GM23338 (cell line): ENCODE measurements around the gene LLPH. TPM values are rescaled to one million over a fixed set of nuclear protein-coding genes. Genes with fewer than 3 reads are reported as not detected.

Source experiments
- ATAC-seq: fragments of 200-7000 bp; cut with Tn5 transposase; 3 replicates; pipeline ENCODE4 v1.9.1; 2020
- DNase-seq: peaks from one replicate; pipeline ENCODE4 v3.0.0-alpha.2; 2015; ENCODE audit warnings: low spot score
- H2AFZ ChIP-seq: fragments of 200-600 bp; sonication (generic); 2 replicates; pipeline ENCODE4 v1.8.0; 2016; ENCODE audit warnings: antibody characterized with exemption, mild to moderate bottlenecking, moderate library complexity
- H3F3A ChIP-seq: fragments of 200-600 bp; sonication (generic); replicated peaks from 2 replicates; pipeline ENCODE4 v1.8.0; 2017; ENCODE audit warnings: antibody characterized with exemption, mixed run types, low read depth
- H3K27ac ChIP-seq: fragments of 200-600 bp; sonication (generic); 2 replicates; pipeline ENCODE4 v1.6.1; 2016; ENCODE audit warnings: low read depth
- H3K27me3 ChIP-seq: fragments of 200-600 bp; sonication (generic); 2 replicates; pipeline ENCODE4 v1.8.0; 2016; ENCODE audit warnings: mild to moderate bottlenecking, mixed run types, moderate library complexity; ENCODE audit not compliant: insufficient read depth
- H3K36me3 ChIP-seq: fragments of 200-600 bp; sonication (generic); 2 replicates; pipeline ENCODE4 v1.8.0; 2016; ENCODE audit warnings: mild to moderate bottlenecking; ENCODE audit not compliant: insufficient read depth
- H3K4me1 ChIP-seq: fragments of 200-600 bp; sonication (generic); 2 replicates; pipeline ENCODE4 v1.8.0; 2016; ENCODE audit warnings: mild to moderate bottlenecking, moderate library complexity; ENCODE audit not compliant: insufficient read depth
- H3K4me2 ChIP-seq: fragments of 200-600 bp; sonication (generic); 2 replicates; pipeline ENCODE4 v1.7.1; 2017; ENCODE audit warnings: mixed run types
- H3K4me3 ChIP-seq: fragments of 200-600 bp; sonication (generic); 2 replicates; pipeline ENCODE4 v1.6.1; 2016; ENCODE audit warnings: mixed run types
- H3K79me2 ChIP-seq: fragments of 200-600 bp; sonication (generic); replicated peaks from 2 replicates; pipeline ENCODE4 v1.8.0; 2017; ENCODE audit warnings: mild to moderate bottlenecking; ENCODE audit not compliant: insufficient read depth
- H3K9me2 ChIP-seq: fragments of 200-600 bp; sonication (generic); 2 replicates; pipeline ENCODE4 v1.8.0; 2017; ENCODE audit not compliant: insufficient read depth
- H4K20me1 ChIP-seq: fragments of 200-600 bp; sonication (generic); replicated peaks from 2 replicates; pipeline ENCODE4 v1.8.0; 2017; ENCODE audit warnings: mild to moderate bottlenecking; ENCODE audit not compliant: insufficient read depth
- H3K27ac Mint-ChIP-seq: 2 replicates; pipeline ENCODE4 v1.8.0; 2020; ENCODE audit warnings: inconsistent platforms, mild to moderate bottlenecking, moderate library complexity, mixed read lengths
- H3K27me3 Mint-ChIP-seq: 3 replicates; pipeline ENCODE4 v1.8.0; 2022; ENCODE audit warnings: low read depth, mild to moderate bottlenecking, moderate library complexity, mixed read lengths, inconsistent platforms; ENCODE audit not compliant: insufficient read depth, poor library complexity
- H3K36me3 Mint-ChIP-seq: 3 replicates; pipeline ENCODE4 v1.8.0; 2021; ENCODE audit warnings: low read depth, mild to moderate bottlenecking, inconsistent platforms, moderate library complexity, mixed read lengths
- H3K4me1 Mint-ChIP-seq: 3 replicates; pipeline ENCODE4 v1.8.0; 2020; ENCODE audit warnings: mild to moderate bottlenecking, inconsistent platforms, mixed read lengths
- H3K4me3 Mint-ChIP-seq: 3 replicates; pipeline ENCODE4 v1.8.0; 2021; ENCODE audit warnings: moderate library complexity, mild to moderate bottlenecking, inconsistent platforms, mixed read lengths
- H3K9me3 Mint-ChIP-seq: 3 replicates; pipeline ENCODE4 v1.8.0; 2020; ENCODE audit warnings: moderate library complexity, mild to moderate bottlenecking, inconsistent platforms, mixed read lengths
- CREB1 ChIP-seq: fragments of 250-450 bp; sonication (Bioruptor Pico); IDR thresholded peaks from 2 replicates; pipeline ENCODE4 v1.5.0; 2020; ENCODE audit warnings: low read depth, mild to moderate bottlenecking, moderate library complexity
- EZH2 ChIP-seq: fragments of 200-600 bp; sonication (generic); IDR thresholded peaks from one replicate; pipeline ENCODE4 v1.8.0; 2017; ENCODE audit warnings: antibody characterized with exemption, mild to moderate bottlenecking, low read depth; ENCODE audit not compliant: unreplicated experiment
- EZH2phosphoT487 ChIP-seq: fragments of 200-600 bp; sonication (generic); IDR thresholded peaks from one replicate; pipeline ENCODE4 v1.8.1; 2018; ENCODE audit warnings: antibody characterized with exemption; ENCODE audit not compliant: unreplicated experiment
- JUNB ChIP-seq: IDR thresholded peaks from one replicate; pipeline ENCODE4 v1.6.1; 2016; ENCODE audit warnings: antibody characterized with exemption; ENCODE audit not compliant: unreplicated experiment
- NANOG ChIP-seq: IDR thresholded peaks from 2 replicates; pipeline ENCODE4 v1.6.1; 2016; ENCODE audit warnings: antibody characterized with exemption, borderline replicate concordance
- POLR2AphosphoS5 ChIP-seq: IDR thresholded peaks from 2 replicates; pipeline ENCODE4 v1.6.1; 2016; ENCODE audit warnings: antibody characterized with exemption, low read depth
- REST ChIP-seq: IDR thresholded peaks from one replicate; pipeline ENCODE4 v1.6.1; 2018; ENCODE audit warnings: antibody characterized with exemption; ENCODE audit not compliant: unreplicated experiment
- STAT1 ChIP-seq: IDR thresholded peaks from one replicate; pipeline ENCODE4 v1.6.1; 2016; ENCODE audit warnings: antibody characterized with exemption; ENCODE audit not compliant: unreplicated experiment
- ZNF114 ChIP-seq: fragments of 250-450 bp; sonication (Bioruptor Pico); IDR thresholded peaks from 2 replicates; pipeline ENCODE4 v1.5.0; 2020; ENCODE audit warnings: mild to moderate bottlenecking, moderate library complexity
- ZNF331 ChIP-seq: fragments of 250-450 bp; sonication (Bioruptor Pico); IDR thresholded peaks from 2 replicates; pipeline ENCODE4 v1.5.0; 2020; ENCODE audit warnings: low read depth, mild to moderate bottlenecking, moderate library complexity
- ZNF462 ChIP-seq: fragments of 250-450 bp; sonication (Bioruptor Pico); IDR thresholded peaks from 2 replicates; pipeline ENCODE4 v1.5.0; 2020; ENCODE audit warnings: mild to moderate bottlenecking, moderate library complexity
- polyA plus RNA-seq: library from polyadenylated mRNA; unstranded; fragments of >200 nt; fragmentation: Nextera tagmentation; extraction: Ambion mirVana; gene quantifications from 2 replicates; pipeline ENCODE4 v1.2.1, GENCODE V29; 2016
- total RNA-seq: library from RNA; depleted of rRNA; stranded (reverse); fragments of >200 nt; shearing (Covaris generic); gene quantifications from 2 replicates; pipeline ENCODE4 v1.2.3, GENCODE V29; 2014
- TF ChIP-seq, protein P1 (sequence below), 2 experiments: fragments of 200-600 bp in 1 of 2; sonication (generic) in 1 of 2; conservative IDR thresholded peaks; 2 replicates each; pipeline versions ENCODE4 v1.5.1 to v1.6.1; 2016 to 2017; ENCODE audit warnings: antibody characterized with exemption in 2 of 2, low read depth in 2 of 2, mild to moderate bottlenecking in 2 of 2, moderate library complexity in 1 of 2
- TF ChIP-seq, protein P2 (sequence below): IDR thresholded peaks from 2 replicates; pipeline ENCODE4 v1.6.1; 2016; ENCODE audit warnings: antibody characterized with exemption

Gene LLPH
- total and polyA plus RNA-seq, 2 experiments from 2014 or later, result 10.7 to 56.6 TPM

DNA sequence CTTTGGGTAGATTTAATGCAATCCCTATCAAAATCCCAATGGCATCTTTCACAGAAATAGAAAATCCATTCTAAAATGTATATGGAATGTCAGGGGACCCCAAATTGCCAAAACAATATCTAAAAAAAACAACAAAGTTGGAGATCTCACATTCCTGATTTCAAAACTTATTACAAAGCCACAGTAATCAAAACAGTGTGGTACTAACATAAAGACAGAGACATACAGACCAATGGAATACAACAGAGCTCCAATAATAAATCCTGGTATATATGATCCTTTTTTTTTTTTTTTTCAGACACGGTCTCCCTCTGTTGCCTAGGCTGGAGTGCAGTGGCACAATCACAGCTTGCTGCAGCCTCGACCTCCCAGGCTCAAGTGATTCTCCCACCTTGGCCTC, 34.6 kb upstream of the LLPH start:
- Histone ChIP-seq H3K4me2 (no peak overlapping the region), H3K4me3 (no peak overlapping the region), H3K9me2 (no peaks in the 10 kb centered on the region), H3K27me3 (no peaks in the 10 kb centered on the region), H2AFZ (no peak overlapping the region), H3K79me2 (peaks cover 75% of the 10 kb centered on the region), H3F3A (no peaks in the 10 kb centered on the region; the same call in 1 of the 2 replicates), H3K4me1 (no peaks in the 10 kb centered on the region; the same call in 1 of the 2 replicates), H3K36me3 (no peaks in the 10 kb centered on the region), H3K27ac (no peak overlapping the region), H4K20me1 (no peaks in the 10 kb centered on the region)
- no peaks in the 10 kb centered on the region for H3K27me3 Mint-ChIP-seq
- peaks cover 14% of the 10 kb centered on the region; the same call in 2 of the 3 replicates for H3K9me3 Mint-ChIP-seq
- no peak for ATAC-seq
- peaks cover 22% of the 10 kb centered on the region for H3K36me3 Mint-ChIP-seq
- no peak overlapping the region for H3K4me3 Mint-ChIP-seq
- H3K4me1 Mint-ChIP-seq, result peaks cover 10% of the 10 kb centered on the region; the same call in 2 of the 3 replicates
- no peak for TF ChIP-seq JUNB
- TF ChIP-seq REST, result no peak
- TF ChIP-seq, protein P1, sequence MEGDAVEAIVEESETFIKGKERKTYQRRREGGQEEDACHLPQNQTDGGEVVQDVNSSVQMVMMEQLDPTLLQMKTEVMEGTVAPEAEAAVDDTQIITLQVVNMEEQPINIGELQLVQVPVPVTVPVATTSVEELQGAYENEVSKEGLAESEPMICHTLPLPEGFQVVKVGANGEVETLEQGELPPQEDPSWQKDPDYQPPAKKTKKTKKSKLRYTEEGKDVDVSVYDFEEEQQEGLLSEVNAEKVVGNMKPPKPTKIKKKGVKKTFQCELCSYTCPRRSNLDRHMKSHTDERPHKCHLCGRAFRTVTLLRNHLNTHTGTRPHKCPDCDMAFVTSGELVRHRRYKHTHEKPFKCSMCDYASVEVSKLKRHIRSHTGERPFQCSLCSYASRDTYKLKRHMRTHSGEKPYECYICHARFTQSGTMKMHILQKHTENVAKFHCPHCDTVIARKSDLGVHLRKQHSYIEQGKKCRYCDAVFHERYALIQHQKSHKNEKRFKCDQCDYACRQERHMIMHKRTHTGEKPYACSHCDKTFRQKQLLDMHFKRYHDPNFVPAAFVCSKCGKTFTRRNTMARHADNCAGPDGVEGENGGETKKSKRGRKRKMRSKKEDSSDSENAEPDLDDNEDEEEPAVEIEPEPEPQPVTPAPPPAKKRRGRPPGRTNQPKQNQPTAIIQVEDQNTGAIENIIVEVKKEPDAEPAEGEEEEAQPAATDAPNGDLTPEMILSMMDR (conservative IDR thresholded peaks at IDR 0.05; ENCODE audit: low read depth in 2 of 2), result no peak
- no peak for TF ChIP-seq CREB1 (CRISPR knock-in tag)
- TF ChIP-seq ZNF462 (CRISPR knock-in tag), result no peak
- TF ChIP-seq EZH2phosphoT487, result no peak
- TF ChIP-seq STAT1, result no peak
- TF ChIP-seq ZNF331 (CRISPR knock-in tag), result no peak
- TF ChIP-seq NANOG, result no peak
- TF ChIP-seq POLR2AphosphoS5, result no peak
- TF ChIP-seq EZH2, result no peak
- TF ChIP-seq, protein P2, sequence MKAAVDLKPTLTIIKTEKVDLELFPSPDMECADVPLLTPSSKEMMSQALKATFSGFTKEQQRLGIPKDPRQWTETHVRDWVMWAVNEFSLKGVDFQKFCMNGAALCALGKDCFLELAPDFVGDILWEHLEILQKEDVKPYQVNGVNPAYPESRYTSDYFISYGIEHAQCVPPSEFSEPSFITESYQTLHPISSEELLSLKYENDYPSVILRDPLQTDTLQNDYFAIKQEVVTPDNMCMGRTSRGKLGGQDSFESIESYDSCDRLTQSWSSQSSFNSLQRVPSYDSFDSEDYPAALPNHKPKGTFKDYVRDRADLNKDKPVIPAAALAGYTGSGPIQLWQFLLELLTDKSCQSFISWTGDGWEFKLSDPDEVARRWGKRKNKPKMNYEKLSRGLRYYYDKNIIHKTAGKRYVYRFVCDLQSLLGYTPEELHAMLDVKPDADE, result no peak
- no peak for TF ChIP-seq ZNF114 (CRISPR knock-in tag)
- DNase-seq, result no peak
- H3K27ac Mint-ChIP-seq, result no peak overlapping the region
